GM19351 (cell line): ENCODE data around the gene DOLPP1.
"Not testable (repeated sequence)": the region's sequence is repeated elsewhere in the genome, so short reads cannot be mapped to it uniquely, and the experiment has no call there.

ENCODE experiments used
- ATAC-seq: cut with Tn5 transposase; IDR thresholded peaks from one replicate; pipeline ENCODE4 v1.9.1; 2021; ENCODE audit warnings: mild to moderate bottlenecking, moderate library complexity; ENCODE audit not compliant: unreplicated experiment

DOLPP1 gene

DNA sequence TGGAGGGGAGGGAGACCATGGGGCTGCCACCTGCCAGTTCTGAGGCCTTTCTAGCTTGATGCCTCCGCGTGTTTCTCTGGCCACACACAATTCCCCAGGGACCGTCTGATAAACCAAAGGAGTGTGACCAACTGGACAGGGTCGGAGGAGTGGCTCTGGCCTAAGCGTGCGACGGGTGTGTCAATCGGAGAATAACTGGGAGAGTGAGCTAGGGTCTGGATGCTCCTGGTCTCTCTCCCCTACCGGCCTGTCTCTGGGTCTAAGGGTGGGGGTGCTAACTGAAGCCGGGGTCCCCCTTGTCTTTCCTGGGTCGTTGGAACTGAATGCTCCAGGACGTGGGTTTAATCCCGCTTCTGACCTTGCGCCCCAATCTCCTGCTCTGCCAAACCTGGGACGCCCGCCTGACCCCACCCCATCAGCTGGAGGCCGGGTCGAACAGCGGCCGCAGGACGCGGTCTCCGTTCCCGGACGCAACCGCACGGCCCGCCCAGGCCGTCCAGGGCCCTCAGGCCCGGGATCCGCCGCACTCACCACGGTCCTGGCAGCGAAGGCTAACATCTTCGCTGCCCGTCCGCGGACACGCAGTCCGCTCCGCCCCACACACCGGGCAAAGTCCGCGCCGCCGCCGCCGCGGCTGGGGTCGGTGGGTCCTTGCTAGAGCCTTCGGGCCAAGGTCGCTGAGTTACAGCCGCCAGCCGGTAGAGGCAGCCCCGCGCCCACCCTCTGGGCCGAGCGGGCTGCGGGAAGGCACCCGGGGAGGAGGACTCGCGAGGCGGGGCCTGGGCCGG is 29.2 kb downstream of the DOLPP1 start:
- no peak for ATAC-seq

DNA sequence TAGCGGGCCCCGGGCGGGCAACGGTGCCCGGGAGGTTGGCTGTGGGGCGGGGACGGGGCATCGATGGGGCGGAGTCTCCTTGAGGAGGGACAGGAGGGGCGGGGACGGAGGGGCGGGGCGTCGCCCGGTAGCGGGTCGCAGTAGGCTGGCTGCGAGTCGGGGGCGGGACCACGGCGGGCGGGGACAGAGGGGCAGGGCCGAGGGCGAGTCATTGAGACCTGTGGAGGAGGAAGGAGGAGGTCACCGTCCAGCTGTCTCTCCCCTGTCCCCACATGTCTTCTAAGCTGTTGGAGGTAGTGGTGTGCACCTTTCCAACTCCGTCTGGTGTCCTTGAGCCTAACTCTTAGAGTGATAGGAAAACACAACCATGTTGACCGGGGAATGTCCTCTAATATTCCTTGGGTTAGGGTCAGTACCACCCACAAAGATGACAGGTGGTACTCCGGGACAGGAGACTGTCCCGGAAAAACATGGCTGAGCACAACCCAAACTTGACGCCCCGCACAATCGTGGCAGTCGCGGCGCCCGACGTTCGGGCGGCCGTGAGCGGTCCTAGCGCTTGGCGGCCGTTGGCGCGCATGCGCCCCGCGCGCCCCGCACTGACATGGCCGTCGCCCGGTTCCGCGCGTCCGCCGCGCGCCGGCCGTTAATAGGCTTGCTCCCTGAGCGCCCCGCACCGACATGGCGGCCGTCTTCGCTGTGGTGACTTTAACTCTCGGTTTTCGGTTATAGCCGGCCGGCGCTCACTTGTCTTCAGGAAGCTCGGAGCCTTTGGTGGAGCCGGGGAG is 30.0 kb downstream of the DOLPP1 start, which contains the start of the genes CRAT and PTPA:
CRAT (minus strand) TSS at position 54 of the 788 bp plus-strand sequence. CDS start 284 bp downstream, outside the sequence.
PTPA (plus strand) TSS at position 676 of the 788 bp plus-strand sequence. CDS start 186 bp downstream, outside the sequence.
- ATAC-seq, result peak; percentile 77

DNA sequence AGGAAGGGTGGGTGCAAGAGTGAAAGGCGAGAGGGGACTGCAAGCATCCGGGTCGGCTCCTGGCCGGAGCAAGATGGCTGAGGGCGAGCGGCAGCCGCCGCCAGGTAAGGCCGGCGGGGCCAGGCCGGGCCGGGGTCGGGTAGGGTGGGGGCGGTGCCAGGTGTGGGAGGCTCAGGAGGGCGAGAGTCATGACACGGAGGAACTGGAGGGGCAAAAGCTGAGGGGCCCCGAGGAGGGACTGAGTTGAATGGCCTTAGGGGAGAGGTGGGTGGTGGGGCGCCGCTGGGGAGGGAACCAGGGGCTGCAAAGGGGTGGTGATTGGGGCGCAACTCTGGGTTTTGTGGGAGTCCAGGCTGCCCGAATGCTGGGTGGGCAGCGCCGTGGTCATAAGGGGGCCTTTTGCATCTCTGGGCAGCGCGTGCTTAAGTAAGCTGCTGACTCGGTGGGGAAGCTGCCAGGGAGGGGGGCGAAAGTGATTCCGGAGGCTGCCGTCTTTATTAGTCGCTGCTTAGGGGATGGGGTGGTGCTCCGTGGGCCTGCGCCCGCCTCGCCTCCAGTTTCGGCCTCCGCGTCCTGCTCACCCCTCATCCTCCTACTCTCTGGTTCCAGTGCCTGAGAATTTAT is 30.7 kb downstream of the DOLPP1 start:
- ATAC-seq, result peak; percentile 16

DNA sequence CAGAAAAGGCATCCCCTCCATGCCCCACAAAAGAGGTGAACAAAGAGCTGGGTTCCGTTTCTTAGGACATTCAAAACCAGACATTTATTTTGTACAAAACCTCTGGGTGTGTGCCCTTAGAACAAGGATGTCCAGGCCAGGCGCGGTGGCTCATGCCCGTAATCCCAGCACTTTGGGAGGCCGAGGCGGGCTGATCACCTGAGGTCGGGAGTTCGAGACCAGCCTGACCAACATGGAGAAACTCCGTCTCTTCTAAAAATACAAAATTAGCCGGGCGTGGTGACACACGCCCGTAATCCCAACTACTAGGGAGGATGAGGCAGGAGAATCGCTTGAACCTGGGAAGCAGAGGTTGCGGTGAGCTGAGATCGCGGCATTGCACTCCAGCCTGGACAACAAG is 31.6 kb downstream of the DOLPP1 start:
- ATAC-seq, result not testable (repeated sequence)

DNA sequence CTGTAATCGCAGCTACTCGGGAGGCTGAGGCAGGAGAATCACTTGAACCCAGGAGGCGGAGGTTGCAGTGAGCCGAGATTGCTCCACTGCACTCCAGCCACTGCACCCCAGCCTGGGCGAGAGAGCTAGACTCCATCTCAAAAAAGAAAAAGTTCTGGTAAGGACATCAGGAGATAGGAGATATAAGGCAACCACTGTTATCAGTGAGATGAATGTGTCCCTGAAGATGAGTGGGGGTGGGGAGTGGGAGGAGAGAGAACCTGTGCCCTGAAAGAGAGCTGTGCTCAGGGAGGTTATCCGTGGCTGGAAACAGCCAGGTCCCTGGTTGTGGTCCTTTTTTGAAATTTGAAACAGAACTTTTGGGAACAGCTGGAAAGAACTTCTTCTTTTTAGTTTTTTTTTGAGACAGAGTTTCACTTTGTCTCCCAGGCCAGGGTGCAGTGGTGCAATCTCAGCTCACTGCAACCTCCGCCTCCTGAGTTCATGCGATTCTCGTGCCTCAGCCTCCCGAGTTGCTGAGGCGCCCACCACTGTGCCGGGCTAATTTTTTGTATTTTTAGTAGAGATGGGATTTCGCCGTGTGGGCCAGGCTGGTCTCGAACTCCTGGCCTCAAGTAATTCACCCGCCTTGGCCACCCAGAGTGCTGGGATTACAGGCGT is 32.9 kb downstream of the DOLPP1 start:
- ATAC-seq, result no peak

DNA sequence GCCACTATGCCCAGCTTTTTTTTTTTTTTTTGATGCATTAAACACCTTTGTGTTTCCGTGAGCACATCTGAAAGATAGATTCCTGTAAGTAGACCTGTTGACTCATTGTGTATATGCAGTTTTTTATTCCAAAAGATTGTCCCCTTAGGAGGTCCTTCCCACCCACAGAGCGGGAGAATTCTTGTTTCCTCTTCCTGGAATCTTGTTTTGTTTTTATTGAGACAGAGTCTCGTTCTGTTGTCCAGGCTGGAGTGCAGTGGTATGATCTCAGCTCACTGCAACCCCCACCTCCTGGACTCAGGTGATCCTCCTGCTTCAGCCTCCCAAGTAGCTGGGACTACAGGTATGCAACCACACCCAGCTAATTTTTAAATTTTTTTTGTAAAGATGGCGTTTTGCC is 37.9 kb downstream of the DOLPP1 start:
- ATAC-seq, result no peak

DNA sequence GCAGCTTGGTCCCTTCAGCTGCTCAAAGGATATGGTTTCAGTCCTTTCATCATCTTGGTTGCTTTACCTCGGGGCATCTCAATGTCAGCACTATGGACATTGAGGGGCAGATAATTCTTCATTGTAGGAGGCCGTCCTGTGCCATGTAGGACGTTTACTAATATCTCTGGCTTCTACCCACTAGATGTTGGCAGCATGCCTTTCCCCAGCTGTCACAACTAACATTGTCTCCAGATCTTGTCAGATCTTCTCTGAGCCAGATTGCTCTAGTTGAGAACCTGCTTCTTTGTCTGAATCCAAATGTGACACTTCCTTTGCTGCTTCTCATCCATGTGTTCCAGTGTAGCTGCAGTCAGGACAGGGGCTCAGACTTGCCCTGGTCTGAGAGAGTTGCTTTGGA is 40.6 kb downstream of the DOLPP1 start:
- ATAC-seq, result no peak

DNA sequence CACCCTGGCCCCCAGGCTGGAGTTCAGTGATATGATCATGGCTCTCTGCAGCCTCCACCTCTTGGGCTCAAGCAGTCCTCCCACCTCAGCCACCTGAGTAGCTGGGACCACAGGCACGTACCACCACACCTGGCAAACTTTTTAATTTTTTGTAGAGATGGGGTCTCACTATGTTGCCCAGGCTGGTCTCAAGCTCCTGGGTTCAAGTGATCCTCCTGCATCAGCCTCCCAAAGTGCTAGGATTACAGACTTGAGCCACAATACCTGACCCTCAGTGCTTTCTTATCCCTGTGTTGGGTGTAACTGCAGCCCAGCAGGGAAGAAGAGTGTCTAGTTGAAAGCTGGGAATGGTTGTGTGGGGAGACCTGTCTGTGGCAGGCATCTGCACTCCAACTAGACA is 41.2 kb downstream of the DOLPP1 start:
- ATAC-seq, result no peak

DNA sequence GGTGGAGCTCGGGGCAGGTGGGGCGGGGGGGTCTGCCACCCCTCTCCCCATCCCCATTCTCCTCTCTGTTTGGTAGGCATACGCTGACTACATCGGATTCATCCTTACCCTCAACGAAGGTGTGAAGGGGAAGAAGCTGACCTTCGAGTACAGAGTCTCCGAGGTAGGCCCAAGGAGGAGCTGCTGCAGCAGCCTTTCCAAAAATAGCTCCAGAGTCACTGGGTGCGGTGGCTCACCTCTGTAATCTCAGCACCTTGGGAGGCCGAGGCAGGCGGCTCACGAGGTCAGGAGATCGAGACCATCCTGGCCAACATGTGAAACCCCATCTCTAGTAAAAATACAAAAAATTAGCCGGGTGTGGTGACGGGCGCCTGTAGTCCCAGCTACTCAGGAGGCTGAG is 42.1 kb downstream of the DOLPP1 start:
- ATAC-seq, result not testable (repeated sequence)

DNA sequence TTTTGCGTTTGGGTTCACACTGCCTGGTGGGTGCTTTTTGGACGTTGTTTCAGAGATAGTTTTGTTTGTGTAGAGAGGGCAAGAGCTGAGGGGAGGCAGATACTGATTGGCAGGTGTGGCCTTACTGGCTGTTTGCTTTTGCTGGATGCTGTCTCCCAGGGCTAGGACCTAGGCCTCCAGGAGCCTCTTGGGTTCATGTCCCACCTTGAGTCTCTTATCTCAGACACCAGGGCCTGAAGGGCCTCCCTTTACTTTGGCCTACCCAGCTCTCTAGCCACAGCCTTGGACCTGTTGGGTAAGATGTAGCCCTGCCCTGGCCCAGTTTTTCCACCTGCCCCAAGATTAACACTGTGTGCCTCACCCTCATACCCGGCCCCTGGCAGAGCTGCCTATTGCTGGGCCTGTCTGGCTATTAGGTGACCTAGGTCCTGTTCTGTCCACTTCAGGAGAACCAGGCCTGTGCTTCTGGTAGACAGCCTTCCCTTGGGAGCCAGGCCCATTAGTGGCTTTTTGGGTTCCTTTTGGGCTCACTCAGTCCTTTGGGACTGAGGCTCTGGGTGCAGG is 43.7 kb downstream of the DOLPP1 start:
- no peak for ATAC-seq

DNA sequence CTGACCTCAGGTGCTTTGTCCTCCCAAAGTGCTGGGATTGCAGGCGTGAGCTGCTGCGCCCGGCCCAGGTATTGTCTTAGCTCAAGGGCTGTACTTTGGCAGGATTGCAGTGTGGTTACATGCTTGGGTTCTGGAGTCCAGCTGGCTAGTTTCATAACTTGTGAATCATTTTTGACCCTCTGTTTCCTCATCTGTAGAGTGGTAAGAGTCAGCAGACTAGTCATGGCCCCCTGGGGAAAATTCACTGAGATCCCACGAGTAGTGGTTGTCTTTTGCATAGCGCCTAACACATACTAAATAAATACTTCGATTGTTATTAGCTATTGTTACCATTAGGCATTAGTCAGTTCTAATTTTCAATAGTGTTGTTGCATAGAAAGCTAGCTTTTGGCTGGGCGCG is 44.6 kb downstream of the DOLPP1 start:
- no peak for ATAC-seq

DNA sequence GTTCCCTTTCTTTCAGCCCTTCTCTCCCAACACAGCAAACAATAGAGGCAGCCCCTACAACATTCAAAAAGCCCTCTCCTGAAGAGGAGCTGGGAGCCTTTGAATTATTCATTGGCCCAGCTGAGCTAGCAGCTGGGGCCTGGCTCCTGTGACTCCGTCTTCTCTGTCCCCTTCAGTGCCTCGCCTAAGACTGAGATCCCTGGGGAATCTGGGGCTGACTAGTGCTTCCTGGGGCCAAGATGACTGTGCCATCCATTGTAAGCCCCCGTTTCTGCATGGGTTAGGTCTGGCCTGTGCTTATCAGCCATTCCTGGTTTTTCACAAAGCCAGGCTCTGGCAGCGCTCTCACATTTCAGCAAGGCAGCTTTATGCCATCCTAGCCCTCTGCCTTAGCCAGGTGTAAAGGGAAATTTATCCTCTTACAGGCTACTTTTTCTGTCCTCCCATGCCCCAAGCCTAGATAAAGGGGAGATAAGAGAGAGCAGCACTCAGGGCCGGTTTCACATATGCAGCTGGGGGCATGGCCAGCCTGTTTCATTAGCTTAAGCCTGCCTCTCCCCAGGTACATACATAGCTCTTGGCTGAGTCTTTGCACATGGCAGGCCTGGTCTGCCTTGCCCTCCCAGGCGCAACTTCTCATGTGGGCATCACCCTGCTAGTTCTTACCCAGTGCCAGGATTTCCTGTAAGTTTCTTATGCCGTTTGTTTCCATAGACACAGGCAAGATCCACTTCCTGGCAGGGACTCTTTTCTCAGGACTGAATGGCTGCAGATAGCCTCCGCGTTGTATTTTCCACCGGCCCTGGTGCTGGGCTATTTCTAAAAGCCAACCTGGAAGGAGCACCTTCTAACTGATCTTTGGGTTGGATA is 46.1 kb downstream of the DOLPP1 start:
- ATAC-seq, result no peak

DNA sequence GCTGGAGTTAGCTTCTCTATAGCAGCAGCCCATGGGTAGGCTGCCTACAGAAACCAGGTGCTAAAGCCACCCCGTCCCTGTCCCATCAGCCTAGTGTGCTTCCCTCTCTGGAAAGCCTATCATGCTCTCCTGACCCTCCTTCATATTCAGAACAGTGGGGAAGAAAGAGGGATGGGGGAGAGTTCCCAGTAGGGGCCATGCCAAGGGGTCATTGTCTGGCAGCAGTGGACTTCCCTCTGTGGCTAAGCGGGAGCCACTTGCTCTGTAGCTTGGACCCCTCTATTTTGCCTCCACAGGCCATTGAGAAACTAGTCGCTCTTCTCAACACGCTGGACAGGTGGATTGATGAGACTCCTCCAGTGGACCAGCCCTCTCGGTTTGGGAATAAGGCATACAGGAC is 47.8 kb downstream of the DOLPP1 start:
- no peak for ATAC-seq

DNA sequence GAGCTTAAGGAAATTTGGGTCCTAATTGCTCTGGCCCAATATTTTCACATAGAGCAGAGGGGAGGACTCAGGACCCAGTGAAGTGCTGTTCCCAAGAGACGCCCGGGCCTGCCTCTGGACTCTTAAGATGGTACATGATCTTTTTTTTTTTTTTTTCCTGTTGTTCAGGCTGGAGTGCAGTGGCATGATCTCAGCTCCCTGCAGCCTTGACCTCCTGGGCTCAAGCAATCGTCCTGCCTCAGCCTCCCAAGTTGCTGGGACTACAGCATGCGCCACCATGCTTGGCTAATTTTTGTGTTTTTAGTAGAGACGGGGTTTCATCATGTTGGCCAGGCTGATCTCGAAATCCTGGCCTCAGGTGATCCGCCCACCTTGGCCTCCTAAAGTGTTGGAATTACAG is 49.4 kb downstream of the DOLPP1 start:
- ATAC-seq, result not testable (repeated sequence)

DNA sequence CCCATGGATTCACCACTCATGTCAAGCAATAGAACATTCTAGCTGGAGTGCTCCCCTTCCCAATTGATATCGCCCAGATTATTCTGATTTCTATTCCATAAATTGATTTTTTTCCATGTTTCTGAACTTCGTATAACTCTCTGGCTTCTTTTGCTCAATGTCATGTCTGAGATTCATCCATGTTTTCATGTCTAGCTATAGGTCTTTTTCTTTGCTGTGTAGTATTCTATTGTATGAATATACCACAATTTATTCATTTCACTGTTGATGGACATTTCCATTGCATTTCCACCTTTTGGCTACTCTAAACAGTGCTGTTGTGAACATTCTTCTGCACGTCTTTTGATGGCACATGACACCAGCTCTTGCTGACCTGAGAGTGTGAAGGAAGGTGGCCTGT is 49.9 kb downstream of the DOLPP1 start:
- no peak for ATAC-seq

DNA sequence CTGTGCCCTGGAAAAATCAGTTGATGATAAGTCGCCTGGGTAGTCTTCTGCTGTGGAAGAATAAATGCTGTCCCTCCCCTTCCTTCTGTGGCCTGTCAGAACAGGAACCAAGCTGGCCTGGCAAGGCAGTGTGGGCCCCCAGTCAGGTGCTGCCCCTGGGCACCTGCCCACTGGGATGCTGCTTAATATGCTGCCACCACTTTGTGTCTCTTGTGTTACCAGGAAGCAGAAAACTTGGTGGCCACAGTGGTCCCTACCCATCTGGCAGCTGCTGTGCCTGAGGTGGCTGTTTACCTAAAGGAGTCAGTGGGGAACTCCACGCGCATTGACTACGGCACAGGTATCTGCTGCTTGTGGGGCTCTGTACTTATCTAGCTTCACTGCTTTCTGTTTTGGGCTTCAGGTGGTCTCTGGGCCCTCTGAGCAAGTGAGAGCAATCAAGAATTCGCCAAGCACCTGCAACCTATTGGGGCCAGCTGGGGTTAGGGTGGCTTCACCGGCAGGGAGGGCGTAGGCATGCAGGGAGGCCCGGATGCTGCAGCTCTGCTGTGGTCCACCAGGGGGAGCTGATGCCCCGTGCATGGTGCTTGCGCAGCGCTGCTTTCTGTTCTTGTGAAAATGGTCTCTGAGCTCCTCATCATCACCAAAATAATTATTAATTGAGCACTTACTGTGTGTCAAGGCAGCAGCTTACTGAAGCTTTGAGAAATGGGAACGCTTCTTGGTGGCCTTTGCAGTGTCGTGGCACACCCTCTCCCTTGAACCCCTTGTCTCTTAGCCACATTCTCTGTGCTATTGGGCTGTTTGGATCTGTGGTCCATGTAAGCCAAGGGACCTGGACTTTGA is 50.6 kb downstream of the DOLPP1 start:
- ATAC-seq, result no peak

DNA sequence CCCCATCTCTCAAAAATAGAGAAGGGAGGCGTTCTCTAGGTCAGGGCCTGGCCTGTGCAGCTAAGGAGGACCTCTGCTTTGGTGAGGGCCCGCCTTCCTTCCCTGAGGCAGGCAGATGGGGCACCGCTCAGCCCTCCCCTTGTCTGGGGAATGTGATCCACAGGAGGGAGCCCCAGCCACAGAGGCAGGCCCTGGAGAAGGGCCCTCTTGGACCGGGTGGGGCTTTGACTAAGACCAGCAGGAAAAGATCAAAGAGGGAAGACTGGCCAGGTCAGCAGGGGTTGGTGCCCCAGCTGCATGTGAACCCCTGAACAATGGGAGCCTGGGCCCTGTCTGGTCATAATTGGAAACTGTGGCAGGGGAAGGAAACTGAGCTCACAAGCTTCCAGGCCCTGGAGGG is 52.2 kb downstream of the DOLPP1 start:
- ATAC-seq, result no peak

DNA sequence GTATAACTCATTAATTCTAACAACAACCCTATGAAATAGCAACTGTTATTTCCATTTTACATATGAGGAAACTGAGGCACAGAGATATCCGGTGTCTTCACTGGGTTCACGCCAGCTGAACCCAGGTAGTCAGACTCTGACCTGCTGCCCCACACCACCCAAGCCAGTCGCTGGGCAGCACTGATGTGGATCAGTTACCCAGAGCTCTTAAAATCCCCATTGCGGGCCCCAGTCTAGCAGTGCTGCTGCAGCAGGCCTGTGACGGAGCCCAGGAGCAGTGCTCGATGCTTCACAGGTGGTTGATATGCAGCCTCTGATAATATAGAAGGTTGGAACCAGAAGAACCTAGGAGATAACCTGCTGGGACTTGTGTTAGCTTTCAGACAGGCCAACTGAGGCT is 54.6 kb downstream of the DOLPP1 start:
- no peak for ATAC-seq
